Hematopoietic multipotent progenitor cell (in vitro differentiated cells): ENCODE data around the gene ARFRP1. TPM values are rescaled to one million over a fixed set of nuclear protein-coding genes. Genes with fewer than 3 reads are reported as not detected.

Experiments used
- DNase-seq, 3 donors: peaks; one replicate each; pipeline ENCODE4 v3.0.0-alpha.2; 2011 to 2015; ENCODE audit warnings: low read depth in 2 of 3, low spot score in 2 of 3
- total RNA-seq: library from RNA; depleted of rRNA; stranded (reverse); fragments of >200 nt; gene quantifications from one replicate; pipeline ENCODE4 v1.2.3, GENCODE V29; 2012

The ARFRP1 gene
- total RNA-seq, 1 donor = 52.0 TPM

GRCh38 chr20:63703471-63703975 is 4.3 kb downstream of the ARFRP1 start:
- DNase-seq = no peak

GRCh38 chr20:63702751-63703470 is 4.9 kb downstream of the ARFRP1 start:
- no peak for DNase-seq

GRCh38 chr20:63702036-63702665 is 5.6 kb downstream of the ARFRP1 start:
- DNase-seq = no peak

GRCh38 chr20:63701329-63702035 is 6.3 kb downstream of the ARFRP1 start:
- DNase-seq = no peak

GRCh38 chr20:63701051-63701328 is 6.8 kb downstream of the ARFRP1 start:
- DNase-seq = no peak

- DNase-seq = no peak
Observed at GRCh38 chr20:63700199-63701050, 7.4 kb downstream of the ARFRP1 start.

- DNase-seq = no peak
Observed at GRCh38 chr20:63699466-63700198, 8.1 kb downstream of the ARFRP1 start.

- DNase-seq = no peak
Observed at GRCh38 chr20:63698739-63699465, 8.9 kb downstream of the ARFRP1 start.

GRCh38 chr20:63697868-63698545 is 9.8 kb downstream of the ARFRP1 start:
- DNase-seq = no peak

GRCh38 chr20:63697357-63697867 is 10.4 kb downstream of the ARFRP1 start:
- peak in 1 of 3 donors; percentile 40 for DNase-seq

GRCh38 chr20:63696628-63697356 is 11.0 kb downstream of the ARFRP1 start, which contains the start of gene TNFRSF6B:
TNFRSF6B (plus strand) TSS chr20:63696652; CDS start chr20:63696768, 116 bp downstream.
- DNase-seq = no peak

GRCh38 chr20:63696306-63696627 is 11.5 kb downstream of the ARFRP1 start:
- DNase-seq = peak in 2 of 3 donors; percentile 83 to 89

GRCh38 chr20:63695424-63696305 is 12.1 kb downstream of the ARFRP1 start:
- DNase-seq = no peak

GRCh38 chr20:63694584-63695423 is 13.0 kb downstream of the ARFRP1 start:
- DNase-seq = no peak

GRCh38 chr20:63693733-63694583 is 13.8 kb downstream of the ARFRP1 start:
- DNase-seq = no peak
